ENCODE results near the gene CCDC93.

DNA sequence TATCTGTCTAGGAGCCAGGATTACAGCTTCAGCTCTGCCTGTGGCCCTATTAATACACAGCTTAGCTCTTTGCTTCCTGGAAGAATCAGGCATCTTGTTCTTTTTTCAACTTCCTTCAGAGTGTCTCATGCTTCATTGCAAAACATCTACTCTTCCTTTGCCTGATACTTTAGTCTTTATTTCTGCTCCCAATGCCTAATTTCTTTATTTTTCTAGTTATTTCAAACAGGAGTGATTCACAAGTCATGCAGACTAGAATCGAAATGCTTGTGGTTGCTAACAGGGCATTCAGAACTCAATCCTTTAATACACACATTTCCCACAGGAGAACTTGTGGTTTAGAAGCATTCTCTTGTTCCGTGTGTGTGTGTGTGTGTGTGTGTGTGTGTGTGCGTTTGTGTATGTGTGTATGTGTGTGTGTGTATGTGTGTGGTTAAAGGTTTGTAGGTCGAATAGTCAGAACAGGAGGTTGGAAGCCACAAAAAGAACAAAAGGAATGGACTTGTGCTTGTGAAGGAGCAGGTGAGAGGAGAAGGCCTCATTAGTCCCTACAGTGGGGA, 46.1 kb upstream of the CCDC93 start:
- TF ChIP-seq, protein P1, sequence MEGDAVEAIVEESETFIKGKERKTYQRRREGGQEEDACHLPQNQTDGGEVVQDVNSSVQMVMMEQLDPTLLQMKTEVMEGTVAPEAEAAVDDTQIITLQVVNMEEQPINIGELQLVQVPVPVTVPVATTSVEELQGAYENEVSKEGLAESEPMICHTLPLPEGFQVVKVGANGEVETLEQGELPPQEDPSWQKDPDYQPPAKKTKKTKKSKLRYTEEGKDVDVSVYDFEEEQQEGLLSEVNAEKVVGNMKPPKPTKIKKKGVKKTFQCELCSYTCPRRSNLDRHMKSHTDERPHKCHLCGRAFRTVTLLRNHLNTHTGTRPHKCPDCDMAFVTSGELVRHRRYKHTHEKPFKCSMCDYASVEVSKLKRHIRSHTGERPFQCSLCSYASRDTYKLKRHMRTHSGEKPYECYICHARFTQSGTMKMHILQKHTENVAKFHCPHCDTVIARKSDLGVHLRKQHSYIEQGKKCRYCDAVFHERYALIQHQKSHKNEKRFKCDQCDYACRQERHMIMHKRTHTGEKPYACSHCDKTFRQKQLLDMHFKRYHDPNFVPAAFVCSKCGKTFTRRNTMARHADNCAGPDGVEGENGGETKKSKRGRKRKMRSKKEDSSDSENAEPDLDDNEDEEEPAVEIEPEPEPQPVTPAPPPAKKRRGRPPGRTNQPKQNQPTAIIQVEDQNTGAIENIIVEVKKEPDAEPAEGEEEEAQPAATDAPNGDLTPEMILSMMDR (IDR thresholded peaks at IDR 0.05; ENCODE audit: low read depth, low read length), result no peak
- no peak for TF ChIP-seq EZH2phosphoT487 (IDR thresholded peaks at IDR 0.05; ENCODE audit: low read depth)

Measured in OCI-LY3 (cell line).